Immature natural killer cell (primary cell): ENCODE data around the gene FBXW7. TPM values are rescaled to one million over a fixed set of nuclear protein-coding genes. Genes with fewer than 3 reads are reported as not detected.

Experiments used
- DNase-seq, 3 donors: peaks; one replicate each; pipeline ENCODE4 v3.0.0; 2022; ENCODE audit warnings: mixed read lengths in 1 of 3
- H3K27ac Mint-ChIP-seq, 6 donors: one replicate each; pipeline ENCODE4 v1.8.0; 2020; ENCODE audit warnings: mixed read lengths in 6 of 6, mild to moderate bottlenecking in 5 of 6, inconsistent platforms in 4 of 6, moderate library complexity in 3 of 6
- H3K27me3 Mint-ChIP-seq, 3 donors: one replicate each; pipeline ENCODE4 v1.8.0; 2020 to 2021; ENCODE audit warnings: low read depth in 3 of 3, mild to moderate bottlenecking in 3 of 3, mixed read lengths in 3 of 3, moderate library complexity in 3 of 3, inconsistent platforms in 1 of 3
- H3K36me3 Mint-ChIP-seq, 3 donors: one replicate each; pipeline ENCODE4 v1.8.0; 2020; ENCODE audit warnings: mixed read lengths in 3 of 3, inconsistent platforms in 2 of 3, mild to moderate bottlenecking in 2 of 3
- H3K4me1 Mint-ChIP-seq, 2 donors: one replicate each; pipeline ENCODE4 v1.8.0; 2020; ENCODE audit warnings: inconsistent platforms in 2 of 2, mild to moderate bottlenecking in 2 of 2, mixed read lengths in 2 of 2, moderate library complexity in 1 of 2
- H3K4me3 Mint-ChIP-seq, 5 donors: one replicate each; pipeline ENCODE4 v1.8.0; 2020; ENCODE audit warnings: mild to moderate bottlenecking in 5 of 5, mixed read lengths in 5 of 5, inconsistent platforms in 3 of 5, moderate library complexity in 3 of 5
- H3K9me3 Mint-ChIP-seq, 6 donors: one replicate each; pipeline ENCODE4 v1.8.0; 2020; ENCODE audit warnings: mild to moderate bottlenecking in 6 of 6, mixed read lengths in 6 of 6, inconsistent platforms in 4 of 6, moderate library complexity in 3 of 6
- polyA plus RNA-seq, 3 donors: library from polyadenylated mRNA; unstranded; fragments of 300-500 nt; fragmentation: Illumina TruSeq; gene quantifications; one replicate each; pipeline ENCODE4 v1.2.3, GENCODE V29; 2021

FBXW7 gene
- polyA plus RNA-seq, 3 donors from 2014 or later = 22.3 to 70.1 (median 59.4) TPM

DNA sequence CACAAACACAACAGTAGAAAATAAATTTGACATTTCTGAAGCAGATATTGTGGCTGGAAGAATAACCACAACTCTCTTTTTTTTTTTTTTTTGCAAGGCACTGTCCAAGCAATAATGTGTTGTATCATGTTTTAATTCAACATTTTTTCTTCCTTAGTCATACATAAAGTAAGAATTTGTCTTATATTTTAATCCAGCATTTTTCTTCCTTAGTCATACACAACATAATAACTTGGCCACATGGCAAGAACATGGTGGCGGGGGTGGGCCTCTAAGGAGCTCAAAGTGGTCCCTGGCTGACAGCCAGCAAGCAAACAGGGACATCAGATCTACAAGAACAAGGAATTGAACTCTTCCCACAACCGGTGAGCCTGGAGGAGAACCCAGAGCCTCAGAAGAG, 20.2 kb downstream of the FBXW7 start:
- Mint-ChIP-seq H3K4me1 (peaks cover 45 to 71% of the 10 kb centered on the region in 2 donors), H3K36me3 (peaks cover 0 to 4% (median 3%) of the 10 kb centered on the region in 3 donors), H3K4me3 (no peak overlapping the region), H3K9me3 (no peaks in the 10 kb centered on the region), H3K27me3 (peaks cover 0 to 2% (median 2%) of the 10 kb centered on the region in 3 donors), H3K27ac (peak overlapping the region in 2 of 6 donors; percentile 23 to 62)
- no peak for DNase-seq

DNA sequence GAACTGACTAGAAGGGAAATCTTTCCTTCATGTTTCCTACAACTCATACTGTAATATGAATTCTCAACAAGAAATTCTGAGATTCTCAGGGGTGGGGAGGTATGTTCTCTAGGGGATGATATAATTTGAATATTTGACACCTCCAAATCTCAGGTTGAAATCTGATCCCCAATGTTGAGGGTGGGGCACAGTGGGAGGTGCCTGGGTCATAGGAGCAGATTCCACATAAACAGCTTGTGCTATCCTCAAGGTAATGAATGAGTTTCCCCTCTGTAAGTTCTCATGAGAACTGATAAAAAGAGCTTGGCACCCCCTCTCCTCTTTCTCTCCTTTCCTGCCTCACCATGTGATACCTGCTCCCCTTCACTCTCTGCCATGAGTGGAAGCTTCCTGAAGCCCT, 21.5 kb downstream of the FBXW7 start:
- Mint-ChIP-seq H3K36me3 (no peaks in the 10 kb centered on the region), H3K4me3 (no peak overlapping the region), H3K27me3 (peaks cover 0 to 2% (median 2%) of the 10 kb centered on the region in 3 donors), H3K27ac (peak overlapping the region in 2 of 6 donors; percentile 18 to 29), H3K4me1 (peaks cover 49 to 72% of the 10 kb centered on the region in 2 donors), H3K9me3 (no peaks in the 10 kb centered on the region)
- DNase-seq = no peak

DNA sequence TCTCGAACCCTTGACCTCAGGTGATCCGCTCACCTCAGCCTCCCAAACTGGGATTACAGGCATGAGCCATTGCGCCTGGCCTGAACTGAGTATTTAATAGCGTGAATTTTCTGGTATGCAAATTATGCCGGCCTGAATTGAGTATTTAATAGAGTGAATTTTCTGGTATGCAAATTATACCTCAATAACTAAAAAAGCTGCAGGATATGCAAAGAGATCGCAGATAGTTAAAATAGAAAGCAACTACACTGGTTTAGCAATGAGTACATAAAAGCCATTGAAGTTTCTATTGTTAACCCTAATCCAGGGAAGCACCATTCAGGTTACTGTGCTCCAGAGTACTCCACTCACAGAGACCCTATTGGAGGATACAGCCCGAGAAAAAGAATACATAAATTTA, 22.8 kb downstream of the FBXW7 start:
- Mint-ChIP-seq H3K4me1 (peaks cover 54 to 81% of the 10 kb centered on the region in 2 donors), H3K27ac (peak overlapping the region in 2 of 6 donors; percentile 10 to 17)

DNA sequence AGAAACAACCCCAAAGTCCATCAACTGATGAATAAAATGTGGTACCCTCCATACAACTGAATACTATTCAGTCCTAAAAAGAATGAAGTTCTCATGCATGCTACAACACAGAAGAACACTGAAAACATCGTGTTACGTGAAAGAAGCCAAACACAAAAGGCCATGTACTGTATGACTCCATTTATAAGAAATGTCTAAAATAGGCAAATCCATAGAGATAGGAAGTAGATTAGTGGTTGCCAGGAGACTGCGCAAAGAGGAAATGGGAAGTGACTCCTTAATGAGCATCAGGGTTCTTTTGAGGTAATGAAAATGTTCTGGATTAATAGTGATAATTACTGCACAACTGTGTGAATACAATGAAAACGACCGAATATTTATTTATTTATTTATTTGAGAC, 23.4 kb downstream of the FBXW7 start:
- Mint-ChIP-seq H3K27me3 (peaks cover 0 to 2% (median under 1%) of the 10 kb centered on the region in 3 donors), H3K4me3 (no peak overlapping the region), H3K36me3 (no peaks in the 10 kb centered on the region), H3K27ac (no peak overlapping the region), H3K9me3 (no peaks in the 10 kb centered on the region), H3K4me1 (peaks cover 54 to 83% of the 10 kb centered on the region in 2 donors)
- DNase-seq = no peak

More for the DNA sequence above, 22.8 kb downstream of the FBXW7 start:
- no peak overlapping the region for H3K4me3 Mint-ChIP-seq
- peaks cover 0 to 2% (median 2%) of the 10 kb centered on the region in 3 donors for H3K27me3 Mint-ChIP-seq
- no peaks in the 10 kb centered on the region for H3K36me3 Mint-ChIP-seq
- H3K9me3 Mint-ChIP-seq = no peaks in the 10 kb centered on the region
- no peak for DNase-seq

DNA sequence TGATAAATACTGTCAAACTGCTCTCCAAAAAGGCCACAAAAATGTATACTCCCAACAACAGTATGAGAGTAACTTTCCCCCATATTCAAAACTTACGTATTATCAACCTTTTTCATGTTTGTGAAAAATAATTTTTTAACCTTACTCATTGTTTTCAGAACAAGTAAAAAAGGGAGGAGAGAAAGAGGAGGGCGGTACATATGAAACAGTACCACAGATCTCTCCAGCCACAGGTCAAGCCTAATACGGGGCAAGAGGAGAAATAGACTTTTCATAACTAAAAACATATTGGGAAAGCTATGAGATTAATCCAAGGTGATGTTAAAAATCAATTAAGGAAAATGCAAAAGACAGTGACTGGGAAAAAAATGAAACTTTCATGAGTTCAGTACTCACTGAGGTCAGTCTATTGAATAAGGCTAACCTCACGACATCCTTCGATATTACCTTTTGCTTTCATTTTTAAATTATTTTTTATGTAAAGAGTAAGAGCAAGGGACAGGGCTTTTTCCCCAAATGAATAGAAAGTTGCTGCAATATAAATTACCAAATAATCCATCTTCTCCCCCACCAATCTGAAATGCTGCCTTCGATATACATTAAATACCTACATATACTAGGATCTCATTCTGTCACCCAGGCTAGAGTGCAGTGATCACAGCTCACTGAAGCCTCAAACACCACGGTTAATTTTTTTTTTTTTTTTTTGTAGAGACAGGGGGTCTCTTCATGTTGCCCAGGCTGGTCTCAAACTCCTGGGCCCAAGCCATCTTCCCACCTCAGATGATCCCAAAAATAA, 25.3 kb downstream of the FBXW7 start:
- peaks cover 0 to 2% (median 0%) of the 10 kb centered on the region in 3 donors for H3K27me3 Mint-ChIP-seq

DNA sequence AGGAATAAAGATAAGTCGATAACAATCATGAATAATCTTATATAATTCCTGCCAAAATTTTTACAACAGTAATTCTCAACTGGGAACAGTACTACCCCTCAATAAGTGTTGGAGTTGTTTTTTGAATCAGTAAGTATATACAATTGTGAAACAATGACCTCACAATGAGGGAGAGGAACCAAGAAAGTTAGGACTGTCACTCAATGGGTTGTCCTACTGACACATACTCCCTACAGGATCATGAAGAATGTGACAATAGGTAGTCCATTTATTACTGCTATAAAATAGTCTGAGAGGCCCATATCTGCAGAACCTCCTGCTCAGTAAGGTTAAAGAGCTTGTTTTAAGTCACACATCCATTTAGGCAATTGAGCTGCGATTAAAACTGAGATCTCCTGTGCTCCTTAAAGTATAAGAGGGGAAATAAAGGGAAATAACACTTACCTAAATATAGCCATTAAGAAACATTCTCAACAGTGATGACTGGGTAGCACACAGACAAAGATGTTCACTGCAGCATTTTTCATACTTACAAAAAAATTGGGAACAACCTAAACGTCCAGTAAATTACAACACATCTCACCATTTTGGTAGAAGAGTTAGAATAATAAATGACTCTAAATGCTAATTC, 26.2 kb downstream of the FBXW7 start:
- no peaks in the 10 kb centered on the region for H3K36me3 Mint-ChIP-seq
- no peaks in the 10 kb centered on the region for H3K9me3 Mint-ChIP-seq
- peak overlapping the region in 4 of 5 donors; percentile 31 to 87 (median 78) for H3K4me3 Mint-ChIP-seq
- peaks cover 42 to 68% of the 10 kb centered on the region in 2 donors for H3K4me1 Mint-ChIP-seq
- peak overlapping the region; percentile 23 to 92 (median 77) for H3K27ac Mint-ChIP-seq
- H3K27me3 Mint-ChIP-seq = peaks cover 0 to 2% (median 0%) of the 10 kb centered on the region in 3 donors
- DNase-seq = no peak

More for the DNA sequence above, 25.3 kb downstream of the FBXW7 start:
- peak overlapping the region; percentile 72 to 92 (median 80) for H3K27ac Mint-ChIP-seq
- no peaks in the 10 kb centered on the region for H3K9me3 Mint-ChIP-seq
- DNase-seq = peak in 2 of 3 donors; percentile 10 to 20
- peak overlapping the region; percentile 75 to 87 (median 80) for H3K4me3 Mint-ChIP-seq
- H3K4me1 Mint-ChIP-seq = peaks cover 45 to 76% of the 10 kb centered on the region in 2 donors
- no peaks in the 10 kb centered on the region for H3K36me3 Mint-ChIP-seq

DNA sequence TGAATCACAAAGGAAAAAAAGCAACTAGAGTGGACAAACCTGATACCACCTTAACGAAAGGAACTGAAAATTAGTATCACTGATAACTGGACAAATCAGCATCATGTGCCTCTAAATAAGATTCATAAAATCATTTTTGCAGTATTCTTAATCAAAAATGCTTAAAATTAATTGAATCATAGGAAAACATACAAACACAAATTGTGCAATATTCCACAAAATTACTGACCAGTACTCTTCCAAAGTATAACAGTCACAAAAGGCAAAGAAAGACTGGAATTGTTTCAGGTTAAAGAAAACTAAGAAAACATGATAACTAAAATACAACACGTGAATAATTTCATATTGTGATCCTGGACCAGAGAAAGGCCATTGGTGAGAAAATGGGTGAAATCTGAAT, 27.1 kb downstream of the FBXW7 start:
- peaks cover 0 to 2% (median 0%) of the 10 kb centered on the region in 3 donors for H3K27me3 Mint-ChIP-seq
- H3K9me3 Mint-ChIP-seq = no peaks in the 10 kb centered on the region
- DNase-seq = no peak
- H3K4me1 Mint-ChIP-seq = peaks cover 37 to 59% of the 10 kb centered on the region in 2 donors
- peak overlapping the region in 1 of 6 donors; percentile 26 for H3K27ac Mint-ChIP-seq
- peak overlapping the region in 1 of 5 donors; percentile 21 for H3K4me3 Mint-ChIP-seq
- no peaks in the 10 kb centered on the region for H3K36me3 Mint-ChIP-seq

DNA sequence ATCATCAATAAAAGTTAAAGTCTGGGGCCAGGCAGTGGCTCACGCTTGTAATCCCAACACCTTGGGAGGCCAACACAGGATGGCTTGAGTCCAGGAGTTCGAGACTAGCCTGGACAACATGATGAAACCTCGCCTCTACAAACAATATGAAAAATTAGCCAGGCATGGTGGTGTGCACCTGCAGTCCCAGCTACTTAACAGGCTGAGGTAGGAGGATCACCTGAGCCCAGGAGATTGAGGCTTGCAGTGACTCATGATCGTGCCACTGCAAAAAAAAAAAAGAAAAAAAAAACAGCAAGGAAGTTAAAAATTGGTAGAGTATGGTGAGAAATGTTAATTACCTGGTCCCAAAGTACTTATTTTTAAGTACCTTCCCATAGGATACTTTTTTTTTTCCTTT, 27.5 kb downstream of the FBXW7 start:
- H3K36me3 Mint-ChIP-seq = no peaks in the 10 kb centered on the region
- H3K4me1 Mint-ChIP-seq = peaks cover 37 to 54% of the 10 kb centered on the region in 2 donors
- no peak overlapping the region for H3K27ac Mint-ChIP-seq
- H3K27me3 Mint-ChIP-seq = peaks cover 0 to 2% (median 0%) of the 10 kb centered on the region in 3 donors
- no peak overlapping the region for H3K4me3 Mint-ChIP-seq
- H3K9me3 Mint-ChIP-seq = no peaks in the 10 kb centered on the region
- no peak for DNase-seq

DNA sequence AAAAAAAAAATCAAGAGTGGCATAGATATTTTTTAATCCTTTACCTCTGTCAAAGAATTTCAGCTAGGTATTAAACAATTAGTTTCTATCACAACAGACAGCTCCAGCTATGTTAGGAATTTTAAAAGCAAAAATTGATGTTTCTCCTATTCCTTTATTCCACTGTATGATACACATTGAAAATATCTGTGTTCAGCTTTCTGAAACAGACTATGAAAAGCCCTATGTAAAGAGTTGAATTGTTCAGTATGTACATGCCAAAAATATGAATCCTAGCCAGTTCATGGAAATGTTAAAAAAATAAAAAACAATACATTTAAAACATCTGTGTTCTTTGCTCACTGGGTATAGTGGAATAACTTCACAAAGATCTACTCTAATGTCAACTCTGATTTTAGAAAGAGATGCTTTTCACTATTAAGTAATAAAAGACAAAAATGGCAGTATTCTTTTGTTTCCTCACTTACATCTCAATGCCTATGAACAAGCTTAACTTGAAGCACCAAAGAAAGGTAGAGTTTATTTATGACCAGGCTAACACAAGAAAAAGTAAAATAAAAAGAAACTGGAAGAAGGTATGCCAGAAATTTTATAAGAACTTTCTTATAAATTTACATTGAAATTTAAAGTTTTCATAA, 32.1 kb downstream of the FBXW7 start:
- Mint-ChIP-seq H3K9me3 (no peaks in the 10 kb centered on the region), H3K4me1 (peaks cover 13 to 28% of the 10 kb centered on the region in 2 donors), H3K27me3 (no peaks in the 10 kb centered on the region), H3K36me3 (no peaks in the 10 kb centered on the region), H3K27ac (no peak overlapping the region), H3K4me3 (no peak overlapping the region)
- DNase-seq = no peak

DNA sequence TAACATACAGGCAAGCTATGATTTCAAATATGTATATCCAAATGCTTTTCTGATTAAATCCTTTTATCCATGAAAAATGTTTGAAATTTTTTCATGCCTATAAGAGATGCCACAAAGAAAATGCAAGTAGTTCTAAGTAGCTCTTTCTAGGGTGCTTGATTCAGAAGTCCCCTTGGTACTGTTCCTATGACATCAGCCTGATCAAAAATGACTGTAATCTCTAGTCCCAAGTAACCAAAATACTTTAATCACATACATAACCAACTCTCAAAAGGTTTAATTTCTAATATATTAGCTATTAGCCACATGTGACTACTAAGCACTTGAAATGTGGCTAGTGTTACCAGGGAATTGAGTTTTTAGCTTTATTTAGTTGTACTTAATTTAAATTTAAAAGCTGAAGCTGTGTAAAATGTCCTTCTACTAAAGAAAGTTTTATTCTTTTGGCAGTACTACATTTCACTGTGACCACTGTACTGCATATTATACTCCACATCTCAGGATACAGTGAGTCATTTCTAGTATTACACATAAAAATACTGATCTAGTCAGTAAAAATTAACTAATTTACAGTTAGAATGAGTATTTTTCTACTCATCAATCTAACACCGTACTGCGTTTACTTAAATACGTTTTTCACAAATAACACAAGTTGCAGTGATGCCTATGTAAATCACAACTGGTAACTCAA, 33.9 kb downstream of the FBXW7 start:
- Mint-ChIP-seq H3K4me3 (no peak overlapping the region), H3K4me1 (peaks cover 17 to 37% of the 10 kb centered on the region in 2 donors), H3K27me3 (no peaks in the 10 kb centered on the region), H3K27ac (no peak overlapping the region), H3K36me3 (no peaks in the 10 kb centered on the region), H3K9me3 (no peaks in the 10 kb centered on the region)
- DNase-seq = no peak

DNA sequence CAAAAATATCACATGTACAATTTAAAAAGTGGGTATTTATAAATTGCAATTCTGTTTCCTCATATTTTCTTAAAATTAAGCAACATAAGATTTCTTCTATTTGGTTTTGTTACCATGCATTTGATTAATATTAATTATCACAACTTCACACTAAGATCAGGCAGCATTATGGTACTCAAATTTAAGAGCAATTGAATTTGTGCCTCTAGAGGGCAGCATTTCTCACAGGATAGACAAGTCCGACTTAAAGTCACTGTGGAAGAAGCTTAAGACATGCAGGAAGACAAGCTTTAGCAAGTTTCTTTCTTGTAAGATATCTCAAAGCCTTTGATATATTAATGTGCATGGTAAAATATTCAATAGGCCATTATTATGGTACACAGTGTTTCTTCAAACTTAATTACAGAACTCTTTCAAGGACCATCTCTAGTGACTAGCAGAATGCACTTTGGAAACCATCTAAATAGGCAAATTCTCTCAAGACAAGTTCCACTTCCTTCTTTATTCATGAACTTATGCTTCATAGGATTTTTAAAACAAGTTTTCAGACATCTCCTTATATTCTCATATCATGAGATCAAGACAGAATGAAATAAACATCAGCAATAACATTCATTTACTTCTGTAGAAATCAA, 35.0 kb downstream of the FBXW7 start:
- peak overlapping the region in 3 of 6 donors; percentile 12 to 21 (median 15) for H3K27ac Mint-ChIP-seq
- H3K4me3 Mint-ChIP-seq = no peak overlapping the region
- no peaks in the 10 kb centered on the region for H3K36me3 Mint-ChIP-seq
- no peaks in the 10 kb centered on the region for H3K27me3 Mint-ChIP-seq
- peak; percentile 71 to 77 (median 71) for DNase-seq
- H3K4me1 Mint-ChIP-seq = peaks cover 18 to 46% of the 10 kb centered on the region in 2 donors
- H3K9me3 Mint-ChIP-seq = no peaks in the 10 kb centered on the region

DNA sequence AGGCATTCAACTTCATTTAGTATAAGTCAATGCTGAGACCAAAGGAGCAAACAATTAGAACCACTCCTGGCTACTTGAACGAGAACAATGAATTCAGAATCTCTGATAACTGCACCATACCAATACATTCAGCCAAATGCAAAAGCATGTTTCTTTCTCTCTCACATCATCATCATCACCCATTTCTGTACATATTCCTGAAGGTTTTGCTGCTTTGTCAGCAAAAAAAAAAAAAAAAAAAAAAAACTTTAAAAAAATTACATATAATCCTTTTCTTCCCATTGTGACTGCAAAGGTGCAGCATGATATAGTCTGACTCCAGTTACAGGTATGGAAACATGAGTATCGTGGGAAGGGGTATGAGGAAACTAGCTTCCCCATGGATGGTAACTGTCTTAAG, 35.6 kb downstream of the FBXW7 start:
- no peak for DNase-seq
- Mint-ChIP-seq H3K36me3 (no peaks in the 10 kb centered on the region), H3K4me3 (no peak overlapping the region), H3K9me3 (no peaks in the 10 kb centered on the region), H3K4me1 (peaks cover 23 to 52% of the 10 kb centered on the region in 2 donors), H3K27me3 (no peaks in the 10 kb centered on the region), H3K27ac (peak overlapping the region in 1 of 6 donors; percentile 71)

DNA sequence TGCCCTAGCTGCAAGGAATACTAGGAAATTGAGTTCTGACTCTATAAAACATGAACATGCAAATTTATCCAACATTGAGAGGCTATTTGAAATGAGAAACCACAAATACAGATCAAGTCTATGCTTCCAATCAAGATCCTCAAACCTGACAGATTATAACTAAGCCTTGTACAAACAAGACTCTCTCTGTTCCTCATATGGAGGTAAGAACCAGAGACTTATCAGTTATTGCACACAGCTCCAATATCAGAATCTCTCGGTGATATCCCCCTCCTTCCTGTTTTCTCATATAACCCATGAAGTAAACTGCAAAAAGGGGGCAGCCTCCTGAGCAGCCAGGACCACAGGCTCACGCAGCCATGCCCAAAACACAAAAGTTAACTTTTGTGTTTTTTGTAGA, 36.5 kb downstream of the FBXW7 start:
- DNase-seq = no peak
- H3K36me3 Mint-ChIP-seq = no peaks in the 10 kb centered on the region
- peak overlapping the region in 1 of 6 donors; percentile 61 for H3K27ac Mint-ChIP-seq
- H3K27me3 Mint-ChIP-seq = no peaks in the 10 kb centered on the region
- H3K4me3 Mint-ChIP-seq = no peak overlapping the region
- H3K9me3 Mint-ChIP-seq = no peaks in the 10 kb centered on the region
- peaks cover 23 to 56% of the 10 kb centered on the region in 2 donors for H3K4me1 Mint-ChIP-seq
